Measurements from ENCODE around the gene IRX2. TPM values are rescaled to one million over a fixed set of nuclear protein-coding genes. Genes with fewer than 3 reads are reported as not detected.

Gene IRX2
- total and polyA plus RNA-seq, 2 of the 8 experiments (the other 6 are each of a cell fraction or from before 2014, with no cell fraction given): 23.4 to 40.4 TPM

GRCh38 chr5:2721385-2722138 lies 29.9 kb downstream of the IRX2 start:
- no peak overlapping the region for H2AK5ac ChIP-seq (ENCODE audit: low read depth, low read length)
- no peaks in the 10 kb centered on the region for H3K23me2 ChIP-seq (ENCODE audit: low read depth, low read length)
- no peak overlapping the region; the same call in 1 of the 2 replicates for H2AFZ ChIP-seq (ENCODE audit: low read length)
- no peaks in the 10 kb centered on the region for H3K79me1 ChIP-seq (ENCODE audit: low read depth, low read length)
- H3K4me3 ChIP-seq (ENCODE audit: extremely low read depth in 1 of 4, insufficient read depth in 2 of 4, low read depth in 3 of 4, low read length in 4 of 4): no peak overlapping the region
- H3K27ac ChIP-seq (ENCODE audit: low read depth, low read length): no peak overlapping the region
- no peaks in the 10 kb centered on the region; a peak in 1 of 7 replicates for H3K4me1 ChIP-seq (replicated peaks in 1 of 4; ENCODE audit: control insufficient read depth in 3 of 4, insufficient read depth in 4 of 4, low read length in 3 of 4)
- no peak overlapping the region for H4K91ac ChIP-seq (replicated peaks; ENCODE audit: insufficient read length, low read length)
- H2BK15ac ChIP-seq (ENCODE audit: low read length): no peak overlapping the region
- WGBS, 2 experiments (ENCODE audit: extremely low coverage in 1 of 2, insufficient coverage in 1 of 2, insufficient read length in 1 of 2, insufficient replicate concordance in 2 of 2, low coverage in 1 of 2, low lambda C conversion rate in 2 of 2, missing lambda C conversion rate in 1 of 2): 90% methylated on average over 7 of the region's 7 CpGs; no CpG with 5 or more reads in 1 of the 2 experiments
- CTCF ChIA-PET (ENCODE audit: partially characterized antibody): interaction anchor here (1.2 to 2.6 kb wide), 3 partner anchors 10 to 22 kb away, joined by 3 to 7 read pairs (median 5); no protein-coding TSS in a partner anchor
- H2BK12ac ChIP-seq (ENCODE audit: low read depth, low read length): no peak overlapping the region
- no peak overlapping the region for H3K56ac ChIP-seq (replicated peaks; ENCODE audit: insufficient read length, low read depth, low read length)
- no peak overlapping the region for H3K18ac ChIP-seq (ENCODE audit: extremely low read depth, low read length)
- TF ChIP-seq YY1 (IDR thresholded peaks at IDR 0.05; ENCODE audit: low read depth, low read length): no peak
- no peak overlapping the region for H3K23ac ChIP-seq (ENCODE audit: insufficient read length)
- no peak for DNase-seq (ENCODE audit: low read depth in 1 of 2, low spot score in 2 of 2)
- no peaks in the 10 kb centered on the region for H3K9me3 ChIP-seq (ENCODE audit: insufficient read depth in 2 of 2, low read depth in 1 of 2, low read length in 1 of 2)
- H3K27me3 ChIP-seq (replicated peaks in 1 of 4; ENCODE audit: control insufficient read depth in 3 of 4, extremely low read depth in 1 of 4, insufficient read depth in 3 of 4, low read length in 3 of 4): peaks cover 0 to 3% (median 0%) of the 10 kb centered on the region in 4 experiments; a peak in 1 of 7 replicates
- no peak overlapping the region for H2BK20ac ChIP-seq (ENCODE audit: low read length)
- H4K8ac ChIP-seq (ENCODE audit: extremely low read depth, insufficient read depth, low read length): no peak overlapping the region
- no peak overlapping the region for H3K4ac ChIP-seq (replicated peaks; ENCODE audit: insufficient read length, low read depth, low read length)
- no peak overlapping the region for H3K4me2 ChIP-seq (ENCODE audit: insufficient read depth in 1 of 2, low read depth in 2 of 2, low read length in 2 of 2)
- no peaks in the 10 kb centered on the region for H4K20me1 ChIP-seq (replicated peaks in 1 of 2; ENCODE audit: control insufficient read depth in 1 of 2, insufficient read depth in 2 of 2, low read length in 2 of 2)
- no peak overlapping the region for H3K9ac ChIP-seq (replicated peaks in 1 of 4; ENCODE audit: extremely low read depth in 1 of 4, low read depth in 3 of 4, low read length in 3 of 4)
- no peak overlapping the region for H2BK5ac ChIP-seq (ENCODE audit: low read depth, low read length)
- no peak overlapping the region for H4K5ac ChIP-seq (ENCODE audit: insufficient read length, low read depth, low read length)
- H3K79me2 ChIP-seq (ENCODE audit: control insufficient read depth in 1 of 2, insufficient read depth in 2 of 2, low read length in 2 of 2): no peaks in the 10 kb centered on the region
- no peak for FAIRE-seq
- H2BK120ac ChIP-seq (replicated peaks; ENCODE audit: low read depth, low read length): no peak overlapping the region
- H3K14ac ChIP-seq (ENCODE audit: insufficient read length): no peak overlapping the region
- POLR2A ChIA-PET (ENCODE audit: partially characterized antibody): no interaction called here
- no peaks in the 10 kb centered on the region for H3K36me3 ChIP-seq (ENCODE audit: control insufficient read depth in 2 of 4, insufficient read depth in 4 of 4, low read length in 3 of 4)
